ENCODE results near the gene CYB5RL.

CYB5RL gene

DNA sequence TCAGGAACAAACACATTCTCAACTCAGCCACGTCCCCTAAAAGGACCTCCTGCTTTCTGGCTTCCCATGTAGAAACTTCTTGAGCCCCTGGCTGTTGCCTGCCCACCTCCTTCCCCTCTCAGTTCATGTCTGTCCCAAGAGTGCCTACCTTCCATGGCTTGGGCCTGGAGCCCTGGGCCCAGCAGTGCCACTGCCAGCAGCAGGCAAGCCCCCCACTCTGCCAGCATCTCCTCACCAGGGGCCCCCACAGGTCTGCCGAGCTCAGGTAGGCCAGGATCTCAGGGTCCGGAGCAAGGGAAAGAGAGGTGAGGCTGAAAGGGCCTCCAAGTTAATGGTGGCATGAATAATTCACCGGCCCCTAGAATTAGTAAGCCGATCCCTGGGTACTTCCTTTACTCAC lies 47.1 kb downstream of the CYB5RL start, which contains the start of gene CDCP2:
TSS of gene CDCP2 (minus strand) at position 305 of the 400 bp plus-strand sequence. CDS start at position 227, 78 bp downstream.
- TF ChIP-seq EZH2phosphoT487 (IDR thresholded peaks at IDR 0.05; ENCODE audit: borderline replicate concordance): no peak
- TF ChIP-seq, protein P1, sequence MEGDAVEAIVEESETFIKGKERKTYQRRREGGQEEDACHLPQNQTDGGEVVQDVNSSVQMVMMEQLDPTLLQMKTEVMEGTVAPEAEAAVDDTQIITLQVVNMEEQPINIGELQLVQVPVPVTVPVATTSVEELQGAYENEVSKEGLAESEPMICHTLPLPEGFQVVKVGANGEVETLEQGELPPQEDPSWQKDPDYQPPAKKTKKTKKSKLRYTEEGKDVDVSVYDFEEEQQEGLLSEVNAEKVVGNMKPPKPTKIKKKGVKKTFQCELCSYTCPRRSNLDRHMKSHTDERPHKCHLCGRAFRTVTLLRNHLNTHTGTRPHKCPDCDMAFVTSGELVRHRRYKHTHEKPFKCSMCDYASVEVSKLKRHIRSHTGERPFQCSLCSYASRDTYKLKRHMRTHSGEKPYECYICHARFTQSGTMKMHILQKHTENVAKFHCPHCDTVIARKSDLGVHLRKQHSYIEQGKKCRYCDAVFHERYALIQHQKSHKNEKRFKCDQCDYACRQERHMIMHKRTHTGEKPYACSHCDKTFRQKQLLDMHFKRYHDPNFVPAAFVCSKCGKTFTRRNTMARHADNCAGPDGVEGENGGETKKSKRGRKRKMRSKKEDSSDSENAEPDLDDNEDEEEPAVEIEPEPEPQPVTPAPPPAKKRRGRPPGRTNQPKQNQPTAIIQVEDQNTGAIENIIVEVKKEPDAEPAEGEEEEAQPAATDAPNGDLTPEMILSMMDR (conservative IDR thresholded peaks at IDR 0.05; ENCODE audit: low read length): no peak
- H3K4me3 ChIP-seq (ENCODE audit: low read length, poor library complexity, severe bottlenecking): no peak within 1 kb of the TSS
- H3F3A ChIP-seq (ENCODE audit: low read depth): no peaks in the 10 kb centered on the region
- H4K20me1 ChIP-seq (ENCODE audit: insufficient read depth, low read length, poor library complexity, severe bottlenecking): no peaks in the 10 kb centered on the region
- no peak within 1 kb of the TSS for H2AFZ ChIP-seq (ENCODE audit: low read length)
- H3K36me3 ChIP-seq (ENCODE audit: insufficient read depth, low read length): no peaks in the 10 kb centered on the region
- no peaks in the 10 kb centered on the region for H3K4me1 ChIP-seq (ENCODE audit: insufficient read depth, low read length, poor library complexity, severe bottlenecking)
- no peak within 1 kb of the TSS for H3K9ac ChIP-seq (ENCODE audit: low read depth, low read length, poor library complexity, severe bottlenecking)
- no peaks in the 10 kb centered on the region for H3K27me3 ChIP-seq (ENCODE audit: insufficient read depth, low read length, poor library complexity, severe bottlenecking)
- no peaks in the 10 kb centered on the region for H3K9me3 ChIP-seq (ENCODE audit: insufficient read depth, low read depth, low read length)
- H3K9me2 ChIP-seq (replicated peaks; ENCODE audit: low read depth, low read length): no peaks in the 10 kb centered on the region
- no peaks in the 10 kb centered on the region for H3K79me2 ChIP-seq (ENCODE audit: insufficient read depth, low read length)
- H3K4me2 ChIP-seq (ENCODE audit: low read depth, low read length, poor library complexity, severe bottlenecking): no peak within 1 kb of the TSS

DNA sequence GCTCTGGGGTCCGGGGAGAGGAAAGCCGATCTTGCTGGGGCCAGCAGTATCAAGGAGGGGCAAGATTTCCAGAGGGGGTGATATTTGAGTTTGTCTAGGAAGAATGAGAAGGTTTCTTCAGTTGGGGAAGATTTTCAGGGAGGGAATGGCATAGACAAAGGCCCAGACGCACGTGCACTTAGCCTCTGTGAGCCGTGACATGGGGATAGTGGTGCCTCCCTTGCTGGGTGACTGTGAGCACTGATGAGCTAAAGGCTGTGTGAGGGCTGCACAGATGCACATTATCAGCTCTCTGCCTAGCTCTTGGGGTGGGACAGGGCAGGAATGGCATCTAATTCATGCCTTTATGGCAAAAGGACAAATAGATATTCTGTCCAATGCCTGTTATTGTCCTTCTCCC lies 48.8 kb downstream of the CYB5RL start:
- Histone ChIP-seq H2AFZ (ENCODE audit: low read length) (no peak overlapping the region), H3K4me2 (ENCODE audit: low read depth, low read length, poor library complexity, severe bottlenecking) (no peak overlapping the region), H3F3A (ENCODE audit: low read depth) (no peaks in the 10 kb centered on the region), H3K9ac (ENCODE audit: low read depth, low read length, poor library complexity, severe bottlenecking) (no peak overlapping the region), H3K79me2 (ENCODE audit: insufficient read depth, low read length) (no peaks in the 10 kb centered on the region), H3K9me3 (ENCODE audit: insufficient read depth, low read depth, low read length) (no peaks in the 10 kb centered on the region), H3K36me3 (ENCODE audit: insufficient read depth, low read length) (no peaks in the 10 kb centered on the region), H3K9me2 (replicated peaks; ENCODE audit: low read depth, low read length) (no peaks in the 10 kb centered on the region), H3K4me1 (ENCODE audit: insufficient read depth, low read length, poor library complexity, severe bottlenecking) (no peaks in the 10 kb centered on the region), H3K27me3 (ENCODE audit: insufficient read depth, low read length, poor library complexity, severe bottlenecking) (no peaks in the 10 kb centered on the region), H4K20me1 (ENCODE audit: insufficient read depth, low read length, poor library complexity, severe bottlenecking) (no peaks in the 10 kb centered on the region), H3K4me3 (ENCODE audit: low read length, poor library complexity, severe bottlenecking) (no peak overlapping the region)
- no peak for TF ChIP-seq EZH2phosphoT487 (IDR thresholded peaks at IDR 0.05; ENCODE audit: borderline replicate concordance)
- TF ChIP-seq, protein P1 (conservative IDR thresholded peaks at IDR 0.05; ENCODE audit: low read length): no peak
